ENCODE results near the gene FBLN5.

FBLN5 gene

GRCh38 chr14:91947475-91948184, at the start of gene FBLN5:
TSS of gene FBLN5 (minus strand) at chr14:91947694. CDS start at chr14:91947229, 465 bp downstream.
- DNase-seq = peak; percentile 13 to 17

GRCh38 chr14:91996948-91997371, 49.5 kb upstream of the FBLN5 start:
- peak in 1 of 2 donors; percentile 53 for DNase-seq

- DNase-seq = no peak
These were observed 39.7 kb upstream of the FBLN5 start for GRCh38 chr14:91987192-91987591.

GRCh38 chr14:91985521-91986255, 38.2 kb upstream of the FBLN5 start:
- DNase-seq = no peak

GRCh38 chr14:91985008-91985407, 37.5 kb upstream of the FBLN5 start:
- no peak for DNase-seq

GRCh38 chr14:91983588-91983987, 36.1 kb upstream of the FBLN5 start:
- DNase-seq = no peak

GRCh38 chr14:91980157-91980556, 32.7 kb upstream of the FBLN5 start:
- no peak for DNase-seq

- DNase-seq = no peak
These were observed 30.4 kb upstream of the FBLN5 start for GRCh38 chr14:91977884-91978283.

GRCh38 chr14:91975763-91976162, 28.3 kb upstream of the FBLN5 start:
- DNase-seq = no peak

GRCh38 chr14:91971188-91971778, 23.8 kb upstream of the FBLN5 start:
- no peak for DNase-seq

GRCh38 chr14:91968280-91968679, 20.8 kb upstream of the FBLN5 start:
- DNase-seq = peak; percentile 42 to 45

- DNase-seq = no peak
These were observed 17.2 kb upstream of the FBLN5 start for GRCh38 chr14:91964724-91965123.

GRCh38 chr14:91964011-91964410, 16.5 kb upstream of the FBLN5 start:
- no peak for DNase-seq

- DNase-seq = no peak
These were observed 16.0 kb upstream of the FBLN5 start for GRCh38 chr14:91963465-91963864.

- no peak for DNase-seq
These were observed 14.1 kb upstream of the FBLN5 start for GRCh38 chr14:91961297-91962220.

GRCh38 chr14:91957876-91958313, 10.4 kb upstream of the FBLN5 start:
- DNase-seq = no peak

- DNase-seq = no peak
These were observed 9.1 kb upstream of the FBLN5 start for GRCh38 chr14:91956616-91957015.

GRCh38 chr14:91955168-91955567, 7.7 kb upstream of the FBLN5 start:
- no peak for DNase-seq

- no peak for DNase-seq
These were observed 5.9 kb upstream of the FBLN5 start for GRCh38 chr14:91953170-91953985.

GRCh38 chr14:91946622-91947474, 646 bp downstream of the FBLN5 start:
- no peak for DNase-seq

Measured in CD4-positive, alpha-beta T cell treated with Interleukin-4 for 1 hour (primary cell).